Left renal cortex interstitium (tissue), 4 donors: Measurements from ENCODE around the gene ARHGEF3. TPM values are rescaled to one million over a fixed set of nuclear protein-coding genes. Genes with fewer than 3 reads are reported as not detected.

ENCODE experiments used
- DNase-seq, 4 donors: peaks; one replicate each; pipeline ENCODE4 v3.0.0-alpha.2; 2013; ENCODE audit warnings: low read depth in 4 of 4, low spot score in 2 of 4, missing footprints in 1 of 4
- polyA plus RNA-seq, 4 donors: library from polyadenylated mRNA; unstranded; fragments of 120-200 nt; gene quantifications; one replicate each; pipeline ENCODE4 v1.2.1, GENCODE V29; 2013; ENCODE audit not compliant: insufficient read length in 4 of 4

The ARHGEF3 gene
- polyA plus RNA-seq, 4 donors = 70.9 to 84.1 (median 79.2) TPM

DNA sequence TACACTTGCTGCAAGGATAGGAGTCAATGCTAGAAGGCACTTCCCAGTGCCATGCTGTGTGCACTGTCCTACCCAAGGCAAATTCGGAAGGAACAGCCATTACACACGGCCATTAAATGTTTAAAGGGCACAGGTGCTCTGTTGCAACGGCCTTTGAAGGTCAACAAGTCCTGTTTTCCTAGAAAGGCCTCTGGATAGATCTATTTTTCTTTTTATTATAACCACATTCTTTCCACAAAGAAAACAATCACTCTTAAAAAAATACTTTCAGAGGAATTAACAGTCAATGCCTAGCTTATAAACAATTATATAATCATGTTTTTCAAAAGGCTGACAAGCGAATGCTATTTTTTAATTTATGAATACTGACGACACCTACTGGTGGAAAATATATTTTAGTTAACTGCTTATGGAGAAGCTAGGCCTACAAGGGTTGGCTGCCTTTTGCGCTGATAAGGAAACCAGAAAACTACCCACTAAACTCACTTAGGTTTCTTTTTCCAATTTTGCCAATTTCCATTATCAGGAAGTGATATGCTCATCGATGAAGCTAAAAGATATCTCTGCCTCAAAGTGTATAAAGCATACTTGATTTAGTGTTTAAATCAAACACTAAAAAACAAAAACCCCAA, 2.4 kb downstream of the ARHGEF3 start:
- DNase-seq = peak in 1 of 4 donors; percentile 75

DNA sequence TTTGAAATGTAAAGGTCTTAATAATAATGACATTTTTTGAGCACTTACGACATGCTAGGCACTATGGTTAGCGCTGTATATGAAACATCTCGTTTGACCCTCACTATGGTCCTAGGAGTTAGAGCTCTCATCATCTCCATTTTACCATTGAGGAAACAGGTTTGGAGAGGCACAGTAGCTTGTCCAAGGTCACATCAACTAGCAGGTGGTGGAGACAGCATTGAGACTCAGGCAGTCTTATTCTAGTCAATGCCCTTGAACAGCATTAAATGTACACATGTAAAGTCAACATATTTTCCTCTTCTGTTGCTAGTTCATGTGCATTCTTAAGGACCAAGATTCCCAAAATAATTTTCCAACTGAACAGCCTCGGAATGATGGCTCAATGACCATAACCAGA, 4.8 kb downstream of the ARHGEF3 start:
- no peak for DNase-seq

DNA sequence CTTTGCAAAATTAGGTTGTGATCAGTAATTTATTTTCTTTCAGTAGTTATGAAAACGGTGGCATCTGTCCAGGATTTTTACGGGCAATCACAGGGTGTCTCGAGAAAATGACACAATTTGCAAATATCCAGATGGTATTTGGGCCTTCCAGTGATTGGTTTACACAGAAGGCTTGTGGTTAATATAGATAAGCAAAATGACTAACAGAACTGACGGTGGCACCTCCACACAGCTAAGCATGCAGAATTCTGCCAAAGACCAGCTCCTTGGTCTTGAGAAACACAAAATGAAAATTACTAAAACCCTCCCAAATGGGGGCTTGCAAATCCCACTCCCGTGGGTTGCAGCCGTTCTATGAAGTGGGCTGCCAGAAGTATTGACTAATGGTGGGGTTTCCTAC, 5.5 kb downstream of the ARHGEF3 start:
- no peak for DNase-seq

DNA sequence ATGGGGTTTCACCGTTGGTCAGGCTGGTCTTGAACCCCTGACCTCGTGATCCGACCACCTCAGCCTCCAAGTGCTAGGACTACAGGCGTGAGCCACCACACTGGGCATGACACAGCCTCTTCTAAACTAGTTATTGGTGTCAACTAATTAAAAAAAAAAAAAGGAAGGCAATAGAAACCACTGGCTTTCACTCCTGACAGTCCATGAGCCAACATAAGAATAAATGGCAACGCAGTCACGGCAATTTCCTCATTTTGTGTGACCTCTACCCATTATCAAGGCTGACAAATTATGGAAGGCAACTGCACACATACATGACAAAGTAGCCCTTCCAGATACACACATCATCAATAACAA, 5.9 kb downstream of the ARHGEF3 start:
- no peak for DNase-seq

DNA sequence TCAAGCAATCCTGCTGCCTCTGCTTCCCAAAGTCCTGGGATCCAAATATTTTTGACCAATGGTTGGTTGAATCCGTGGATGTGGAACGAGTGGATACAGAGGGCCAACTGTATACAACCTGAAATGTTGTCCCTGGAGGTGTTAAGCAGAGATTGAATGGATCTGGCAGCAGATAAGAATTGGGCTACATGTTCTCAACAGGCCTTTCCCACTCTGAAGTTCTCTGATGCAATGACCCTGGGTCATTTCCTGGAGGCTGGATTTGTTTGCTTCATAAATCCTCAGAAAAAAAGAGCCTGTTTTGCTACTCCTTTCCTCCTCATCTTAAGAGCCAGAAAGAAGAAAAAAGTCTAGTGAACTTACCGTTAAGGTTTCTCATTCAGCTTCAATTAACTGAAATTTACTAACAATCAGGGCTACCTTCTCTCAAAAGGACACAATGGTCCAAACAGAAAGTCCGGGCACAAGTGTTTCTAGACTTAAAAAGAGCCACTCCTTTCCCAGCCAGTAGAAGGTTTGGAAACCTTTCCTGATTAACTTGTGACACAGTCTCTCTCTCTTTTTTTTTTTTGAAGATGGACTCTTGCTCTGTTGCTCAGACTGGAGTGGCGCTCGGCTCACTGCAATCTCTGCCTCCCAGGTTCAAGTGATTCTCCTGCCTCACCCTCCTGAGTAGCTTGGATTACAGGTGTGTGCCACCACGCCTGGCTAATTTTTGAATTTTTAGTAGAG, 6.5 kb downstream of the ARHGEF3 start:
- no peak for DNase-seq

GRCh38 chr3:56792193-56792592, 9.6 kb downstream of the ARHGEF3 start:
- no peak for DNase-seq

GRCh38 chr3:56790016-56790821, 11.5 kb downstream of the ARHGEF3 start:
- no peak for DNase-seq

GRCh38 chr3:56789076-56789475, 12.7 kb downstream of the ARHGEF3 start:
- no peak for DNase-seq

- no peak for DNase-seq
Measured at GRCh38 chr3:56788521-56788920, 13.2 kb downstream of the ARHGEF3 start.

DNA sequence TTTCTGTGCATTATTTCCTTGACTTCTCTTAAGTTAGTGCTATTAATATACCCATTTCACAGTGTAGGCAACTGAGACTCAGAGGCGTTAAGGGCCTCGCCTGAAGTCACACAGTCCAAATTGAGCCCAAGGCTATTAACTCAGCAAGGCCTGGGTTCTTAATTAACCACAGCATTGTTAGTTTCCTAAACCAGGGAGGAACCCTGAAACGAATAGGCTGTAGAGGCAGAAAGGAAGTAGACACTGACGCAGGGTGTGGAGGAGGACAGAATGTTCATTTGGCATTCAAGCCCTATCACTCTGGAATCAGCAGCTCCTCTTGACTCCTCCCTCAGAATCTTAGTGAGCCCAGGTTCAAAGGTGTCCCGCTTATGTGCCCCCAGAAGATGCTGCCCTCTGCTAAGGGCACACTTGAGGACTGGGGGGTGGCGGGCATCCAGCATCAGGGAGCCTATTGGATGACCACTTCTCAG, 13.9 kb downstream of the ARHGEF3 start:
- no peak for DNase-seq

DNA sequence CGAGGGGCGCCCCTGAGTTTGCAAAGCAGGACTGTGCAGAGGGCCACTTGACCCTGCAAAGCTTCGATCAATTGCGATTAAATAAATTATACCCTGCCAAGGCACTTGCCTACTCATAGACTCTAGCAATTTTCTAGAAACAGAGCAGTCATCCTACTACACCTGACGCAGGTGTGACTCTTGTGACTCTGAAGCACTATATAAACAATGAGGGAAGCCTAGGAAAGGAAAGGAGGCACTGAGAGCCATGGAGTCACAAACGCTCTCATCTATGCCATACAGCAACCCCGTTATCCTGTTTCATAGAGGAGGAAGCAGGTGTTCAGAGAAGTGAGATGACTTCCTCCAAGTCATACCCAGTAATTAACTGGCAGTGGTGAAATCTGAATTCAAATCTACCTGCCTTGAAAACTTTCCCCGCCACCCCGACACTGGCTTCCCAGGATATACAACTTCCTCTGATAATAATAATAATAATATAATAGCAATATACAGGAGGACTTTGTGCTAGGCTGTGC, 14.4 kb downstream of the ARHGEF3 start:
- DNase-seq = no peak

GRCh38 chr3:56785499-56785898, 16.2 kb downstream of the ARHGEF3 start:
- no peak for DNase-seq

DNA sequence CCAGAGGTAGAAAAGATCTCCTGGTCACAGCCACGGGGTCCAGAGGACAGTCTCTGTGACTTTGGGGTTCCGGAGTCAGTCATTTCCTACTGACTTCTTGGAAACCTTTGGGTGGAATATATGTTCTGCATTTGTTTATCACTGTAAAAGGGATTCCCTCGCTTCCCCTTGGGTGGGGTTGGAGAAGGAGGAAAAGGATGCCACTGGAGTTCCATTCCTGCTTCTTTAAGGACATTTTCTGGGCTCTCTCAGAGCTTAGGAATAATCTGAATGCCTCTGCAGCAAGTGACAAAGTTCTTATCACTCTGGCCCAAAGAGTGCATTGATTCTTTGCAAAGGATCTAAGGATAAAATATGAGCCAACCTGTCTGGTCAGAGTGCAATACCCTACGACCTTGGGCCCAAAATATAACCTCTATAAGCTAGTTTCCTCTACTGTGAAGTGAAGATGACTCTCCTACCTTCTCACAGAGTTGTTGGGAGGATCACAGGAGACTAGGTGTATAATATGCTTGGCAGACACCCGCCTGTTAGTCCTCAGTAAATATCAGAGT, 17.2 kb downstream of the ARHGEF3 start:
- DNase-seq = no peak

- peak in 2 of 4 donors; percentile 69 to 84 for DNase-seq
Measured at GRCh38 chr3:56783644-56784447, 17.9 kb downstream of the ARHGEF3 start.

DNA sequence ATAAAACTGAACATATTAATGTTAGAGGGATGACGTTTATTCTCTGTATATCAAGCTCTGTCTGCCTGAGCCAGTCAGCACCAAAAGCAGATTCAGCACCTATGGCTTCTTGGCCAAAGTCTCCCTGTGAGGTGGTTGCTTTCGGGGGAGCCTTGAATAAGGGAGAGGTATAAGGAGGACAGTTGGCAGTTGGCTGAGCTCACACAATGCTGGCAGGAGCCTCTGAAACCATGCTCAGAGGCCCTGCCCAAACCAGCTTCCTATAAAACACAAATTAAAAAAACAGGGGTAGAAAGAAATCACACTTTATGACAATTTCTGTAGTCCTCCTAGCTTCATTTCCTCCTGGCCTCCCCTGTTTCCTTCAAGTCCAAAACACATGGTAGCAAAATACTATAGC, 18.8 kb downstream of the ARHGEF3 start:
- DNase-seq = no peak

- DNase-seq = no peak
Measured at GRCh38 chr3:56782215-56782614, 19.5 kb downstream of the ARHGEF3 start.

GRCh38 chr3:56781762-56782161, 20.0 kb downstream of the ARHGEF3 start:
- no peak for DNase-seq

GRCh38 chr3:56780936-56781335, 20.8 kb downstream of the ARHGEF3 start:
- no peak for DNase-seq

- no peak for DNase-seq
Measured at GRCh38 chr3:56778893-56779292, 22.9 kb downstream of the ARHGEF3 start.

DNA sequence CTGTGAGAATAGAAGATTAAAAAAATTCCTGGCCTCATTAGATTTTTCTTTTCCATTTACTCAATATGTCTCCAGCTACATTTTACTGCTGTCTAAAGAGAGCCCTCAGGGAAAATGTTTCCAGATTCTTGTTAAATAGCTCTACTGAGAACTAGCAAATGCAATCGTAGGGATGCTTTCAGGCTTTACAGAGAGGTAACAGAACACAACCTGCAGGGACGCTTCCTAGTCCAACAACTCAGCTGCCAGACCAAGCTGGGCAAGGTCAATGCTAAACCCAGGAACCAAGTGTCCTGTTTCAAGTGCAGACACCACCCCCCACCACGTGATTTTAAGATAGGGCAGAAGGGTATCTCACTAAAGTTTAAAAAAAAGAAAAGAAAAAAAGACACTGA, 25.2 kb downstream of the ARHGEF3 start:
- no peak for DNase-seq
